ENCODE data around the gene ANKFN1. TPM values are rescaled to one million over a fixed set of nuclear protein-coding genes. Genes with fewer than 3 reads are reported as not detected.
A peak's percentile ranks its signal among the peaks of the same experiment; 100 is the strongest.

The ANKFN1 gene
- total and polyA plus RNA-seq, 7 donors: 0.01 to 0.28 (median 0.04) TPM; not detected in 3

DNA sequence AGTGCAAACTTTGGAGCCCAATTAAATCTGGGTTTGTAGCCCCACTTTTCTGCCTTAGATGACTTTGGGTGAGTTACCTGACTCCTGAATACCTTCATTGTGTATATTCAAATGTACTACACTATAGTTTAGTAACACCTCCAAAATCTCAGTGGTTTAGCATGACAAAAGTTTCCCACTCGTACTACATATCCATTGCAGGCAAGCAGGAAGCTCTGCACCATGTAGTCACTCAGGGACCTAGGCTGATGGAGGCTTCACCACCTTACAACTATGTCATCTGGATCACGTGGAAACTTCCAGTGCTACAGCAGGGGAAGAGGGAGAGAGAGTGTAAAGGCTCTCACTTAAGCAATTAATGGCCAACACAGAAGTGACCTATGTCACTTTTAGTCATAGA, 14.2 kb downstream of the ANKFN1 start:
- WGBS, 3 donors: 83 to 84% (median 84%) methylated on average over 2 of the region's 2 CpGs
- Histone ChIP-seq H3K27me3 (ENCODE audit: insufficient read depth in 3 of 3, low read length in 2 of 3) (no peaks in the 10 kb centered on the region), H3K27ac (no peak overlapping the region), H3K36me3 (ENCODE audit: insufficient read depth in 1 of 2, low read depth in 1 of 2) (no peaks in the 10 kb centered on the region), H3K9me3 (no peaks in the 10 kb centered on the region), H3K4me1 (peaks cover 13% of the 10 kb centered on the region), H3K4me3 (no peak overlapping the region)
- intact Hi-C loops (cut with DNase I): no loop called here
- DNase-seq (no peak), ATAC-seq (no peak)
- TF ChIP-seq CTCF (IDR thresholded peaks at IDR 0.05): no peak

GRCh38 chr17:56169621-56170020, 16.3 kb downstream of the ANKFN1 start:
- DNase-seq: no peak
- intact Hi-C loops (cut with DNase I): no loop called here
- Histone ChIP-seq H3K36me3 (ENCODE audit: insufficient read depth in 1 of 2, low read depth in 1 of 2) (no peaks in the 10 kb centered on the region), H3K27ac (no peak overlapping the region), H3K4me1 (peaks cover 31% of the 10 kb centered on the region), H3K9me3 (no peaks in the 10 kb centered on the region), H3K4me3 (no peak overlapping the region), H3K27me3 (ENCODE audit: insufficient read depth in 3 of 3, low read length in 2 of 3) (no peaks in the 10 kb centered on the region)
- WGBS, 3 donors: 77 to 88% (median 80%) methylated on average over 3 of the region's 3 CpGs
- TF ChIP-seq CTCF (IDR thresholded peaks at IDR 0.05): no peak
- ATAC-seq: no peak

- no peak overlapping the region for H3K27ac ChIP-seq
- no peak for TF ChIP-seq CTCF (IDR thresholded peaks at IDR 0.05)
- WGBS, 3 donors: 64 to 69% (median 69%) methylated on average over 4 of the region's 4 CpGs
Observed at GRCh38 chr17:56171186-56171959, 18.1 kb downstream of the ANKFN1 start.

GRCh38 chr17:56172517-56172982, 19.3 kb downstream of the ANKFN1 start:
- Histone ChIP-seq H3K27me3 (ENCODE audit: insufficient read depth in 3 of 3, low read length in 2 of 3) (no peaks in the 10 kb centered on the region), H3K27ac (peak overlapping the region; percentile 81), H3K36me3 (ENCODE audit: insufficient read depth in 1 of 2, low read depth in 1 of 2) (no peaks in the 10 kb centered on the region), H3K4me1 (peaks cover 36% of the 10 kb centered on the region), H3K9me3 (no peaks in the 10 kb centered on the region), H3K4me3 (no peak overlapping the region)
- intact Hi-C loops (cut with DNase I): no loop called here
- WGBS, 3 donors: 15 to 22% (median 17%) methylated on average over 5 of the region's 5 CpGs
- DNase-seq (peak; percentile 69 to 92), ATAC-seq (peak; percentile 88 to 95 (median 90))
- no peak for TF ChIP-seq CTCF (IDR thresholded peaks at IDR 0.05)

More at GRCh38 chr17:56171186-56171959, 18.1 kb downstream of the ANKFN1 start:
- intact Hi-C loops (cut with DNase I): no loop called here
- Histone ChIP-seq H3K9me3 (no peaks in the 10 kb centered on the region), H3K4me3 (no peak overlapping the region), H3K4me1 (peaks cover 36% of the 10 kb centered on the region), H3K36me3 (ENCODE audit: insufficient read depth in 1 of 2, low read depth in 1 of 2) (no peaks in the 10 kb centered on the region), H3K27me3 (ENCODE audit: insufficient read depth in 3 of 3, low read length in 2 of 3) (no peaks in the 10 kb centered on the region)
- no peak for DNase-seq
- no peak for ATAC-seq
